ENCODE data around the gene CTU1.

CTU1 gene

DNA sequence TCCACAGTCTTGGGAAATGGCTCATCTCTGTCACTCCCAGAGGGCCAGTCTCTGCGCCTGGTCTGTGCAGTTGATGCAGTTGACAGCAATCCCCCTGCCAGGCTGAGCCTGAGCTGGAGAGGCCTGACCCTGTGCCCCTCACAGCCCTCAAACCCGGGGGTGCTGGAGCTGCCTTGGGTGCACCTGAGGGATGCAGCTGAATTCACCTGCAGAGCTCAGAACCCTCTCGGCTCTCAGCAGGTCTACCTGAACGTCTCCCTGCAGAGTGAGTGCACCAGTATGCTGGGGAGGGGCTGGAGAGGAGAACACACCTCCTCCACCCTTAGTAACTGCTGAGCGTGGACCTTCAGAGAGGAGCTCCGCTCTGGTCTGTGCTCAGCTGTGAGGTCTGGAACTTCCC, 18.8 kb upstream of the CTU1 start:
- ChIA-PET POLR2A (no interaction called here), CTCF (no interaction called here)
- no peak for DNase-seq (ENCODE audit: extremely low spot score)
- TF ChIP-seq, protein P1, sequence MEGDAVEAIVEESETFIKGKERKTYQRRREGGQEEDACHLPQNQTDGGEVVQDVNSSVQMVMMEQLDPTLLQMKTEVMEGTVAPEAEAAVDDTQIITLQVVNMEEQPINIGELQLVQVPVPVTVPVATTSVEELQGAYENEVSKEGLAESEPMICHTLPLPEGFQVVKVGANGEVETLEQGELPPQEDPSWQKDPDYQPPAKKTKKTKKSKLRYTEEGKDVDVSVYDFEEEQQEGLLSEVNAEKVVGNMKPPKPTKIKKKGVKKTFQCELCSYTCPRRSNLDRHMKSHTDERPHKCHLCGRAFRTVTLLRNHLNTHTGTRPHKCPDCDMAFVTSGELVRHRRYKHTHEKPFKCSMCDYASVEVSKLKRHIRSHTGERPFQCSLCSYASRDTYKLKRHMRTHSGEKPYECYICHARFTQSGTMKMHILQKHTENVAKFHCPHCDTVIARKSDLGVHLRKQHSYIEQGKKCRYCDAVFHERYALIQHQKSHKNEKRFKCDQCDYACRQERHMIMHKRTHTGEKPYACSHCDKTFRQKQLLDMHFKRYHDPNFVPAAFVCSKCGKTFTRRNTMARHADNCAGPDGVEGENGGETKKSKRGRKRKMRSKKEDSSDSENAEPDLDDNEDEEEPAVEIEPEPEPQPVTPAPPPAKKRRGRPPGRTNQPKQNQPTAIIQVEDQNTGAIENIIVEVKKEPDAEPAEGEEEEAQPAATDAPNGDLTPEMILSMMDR (IDR thresholded peaks at IDR 0.05; ENCODE audit: control extremely low read depth, extremely low read depth, low read depth, missing control alignments): no peak

DNA sequence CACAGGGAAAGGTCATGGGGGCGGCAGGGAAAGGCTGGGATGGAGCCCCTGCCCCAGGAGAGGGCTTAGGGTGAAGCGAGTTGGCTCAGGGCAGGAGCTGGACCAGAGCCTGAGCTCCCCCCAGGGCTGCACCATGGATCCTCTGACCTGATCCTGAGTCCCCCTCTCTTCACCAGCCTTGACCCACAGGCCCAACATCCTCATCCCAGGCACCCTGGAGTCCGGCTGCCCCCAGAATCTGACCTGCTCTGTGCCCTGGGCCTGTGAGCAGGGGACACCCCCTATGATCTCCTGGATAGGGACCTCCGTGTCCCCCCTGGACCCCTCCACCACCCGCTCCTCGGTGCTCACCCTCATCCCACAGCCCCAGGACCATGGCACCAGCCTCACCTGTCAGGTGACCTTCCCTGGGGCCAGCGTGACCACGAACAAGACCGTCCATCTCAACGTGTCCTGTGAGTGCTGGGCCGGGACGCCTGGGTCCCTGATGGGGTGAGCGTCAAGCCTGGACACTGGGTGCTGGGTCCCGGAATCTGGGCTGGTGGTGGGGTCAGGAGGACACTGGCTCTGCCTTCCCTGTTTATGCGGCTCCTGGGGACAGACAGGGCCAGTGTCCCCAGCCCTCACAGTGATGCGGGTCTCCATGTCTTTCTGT, 17.3 kb upstream of the CTU1 start:
- ChIA-PET POLR2A (no interaction called here), CTCF (no interaction called here)
- DNase-seq (ENCODE audit: extremely low spot score): no peak
- TF ChIP-seq, protein P1 (IDR thresholded peaks at IDR 0.05; ENCODE audit: control extremely low read depth, extremely low read depth, low read depth, missing control alignments): no peak

DNA sequence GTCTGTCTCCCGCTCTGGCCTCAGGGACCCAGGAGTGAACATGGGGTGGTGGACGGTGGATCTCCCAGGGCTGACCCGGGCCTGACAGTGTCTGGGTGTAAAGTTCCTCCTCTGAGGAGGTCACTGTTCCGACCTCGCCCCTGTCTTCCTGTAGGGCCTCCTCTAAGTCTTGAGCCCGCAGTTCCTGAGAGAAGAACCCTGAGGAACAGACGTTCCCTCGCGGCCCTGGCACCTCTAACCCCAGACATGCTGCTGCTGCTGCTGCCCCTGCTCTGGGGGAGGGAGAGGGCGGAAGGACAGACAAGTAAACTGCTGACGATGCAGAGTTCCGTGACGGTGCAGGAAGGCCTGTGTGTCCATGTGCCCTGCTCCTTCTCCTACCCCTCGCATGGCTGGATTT, 16.5 kb upstream of the CTU1 start, which contains the start of gene SIGLEC9:
Gene SIGLEC9, plus strand, starts transcription at position 178 of the 400 bp plus-strand sequence. Its CDS starts 69 bp downstream, at position 247.
- no peak for DNase-seq (ENCODE audit: extremely low spot score)
- ChIA-PET POLR2A (no interaction called here), CTCF (no interaction called here)
- TF ChIP-seq, protein P1 (IDR thresholded peaks at IDR 0.05; ENCODE audit: control extremely low read depth, extremely low read depth, low read depth, missing control alignments): no peak

DNA sequence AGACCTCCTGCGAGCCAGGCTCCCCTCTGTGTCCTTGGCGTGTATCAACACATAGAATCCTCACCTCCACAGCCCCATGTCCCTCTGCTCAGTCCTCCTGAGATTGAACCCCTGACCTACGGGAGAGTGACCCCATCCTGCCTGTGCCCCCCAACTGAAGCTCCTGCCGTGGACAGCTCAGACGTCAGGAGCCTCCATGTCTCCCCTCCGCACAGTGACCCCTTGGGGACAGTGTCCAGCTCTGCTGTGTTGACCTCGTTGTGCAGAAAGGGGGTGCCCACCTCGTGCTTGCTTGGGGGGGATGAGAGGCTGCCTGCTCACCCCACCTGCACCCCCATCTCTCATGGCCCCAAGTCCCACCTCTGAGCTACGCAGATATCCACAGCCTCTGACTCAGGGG, 16.0 kb upstream of the CTU1 start:
- CTCF ChIA-PET: no interaction called here

DNA sequence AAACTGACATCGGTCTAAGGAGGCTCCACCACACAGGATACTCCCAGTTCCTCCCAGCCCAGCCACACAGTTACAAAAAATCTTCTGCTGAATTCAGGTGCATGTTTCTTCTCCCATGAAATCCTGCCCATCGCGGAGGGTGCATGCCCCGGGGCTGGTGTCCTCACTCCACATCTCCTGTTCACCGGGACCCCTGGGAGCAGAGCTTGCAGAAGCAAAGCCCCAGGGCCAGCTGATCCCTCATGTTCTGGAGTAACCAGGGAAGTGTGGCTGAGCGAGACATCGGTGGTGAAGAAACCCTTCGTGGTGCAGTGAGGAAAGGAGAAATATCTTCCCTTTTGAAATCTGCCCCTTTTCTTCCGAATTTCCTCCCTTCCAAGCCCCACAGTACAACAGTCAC, 15.6 kb upstream of the CTU1 start:
- CTCF ChIA-PET: no interaction called here
- DNase-seq (ENCODE audit: extremely low spot score): no peak
- POLR2A ChIA-PET: no interaction called here
- TF ChIP-seq, protein P1 (IDR thresholded peaks at IDR 0.05; ENCODE audit: control extremely low read depth, extremely low read depth, low read depth, missing control alignments): no peak

More for the DNA sequence above, 16.0 kb upstream of the CTU1 start:
- POLR2A ChIA-PET: no interaction called here
- TF ChIP-seq, protein P1 (IDR thresholded peaks at IDR 0.05; ENCODE audit: control extremely low read depth, extremely low read depth, low read depth, missing control alignments): no peak
- DNase-seq (ENCODE audit: extremely low spot score): no peak

DNA sequence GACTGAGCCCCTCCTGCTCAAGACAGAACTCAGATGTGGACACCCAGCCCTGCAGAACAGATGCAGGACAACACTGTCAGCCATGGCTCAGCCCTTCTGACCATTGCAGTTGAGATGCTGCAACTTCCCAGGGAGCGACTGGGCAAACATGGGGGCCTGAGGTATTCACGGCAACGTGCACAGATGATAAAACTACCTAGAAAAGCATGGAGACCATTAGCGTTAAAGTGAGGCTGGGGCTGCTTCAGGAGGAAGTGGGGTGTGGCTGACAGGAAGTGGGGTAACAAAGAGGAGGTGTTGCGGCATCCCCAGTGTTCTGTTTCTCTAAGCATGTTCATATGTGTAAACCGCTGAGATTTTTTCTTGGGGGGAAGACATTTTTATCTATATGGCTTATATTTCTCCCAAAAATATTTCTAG, 15.2 kb upstream of the CTU1 start:
- POLR2A ChIA-PET: no interaction called here
- DNase-seq (ENCODE audit: extremely low spot score): no peak
- CTCF ChIA-PET: no interaction called here
- TF ChIP-seq, protein P1 (IDR thresholded peaks at IDR 0.05; ENCODE audit: control extremely low read depth, extremely low read depth, low read depth, missing control alignments): no peak

Measured in GM10248 (cell line).